Panc1 (cell line): Measurements from ENCODE around the gene STARD4. TPM values are rescaled to one million over a fixed set of nuclear protein-coding genes. Genes with fewer than 3 reads are reported as not detected.

Experiments used
- ATAC-seq: fragments of 200-7000 bp; cut with Tn5 transposase; 2 replicates; pipeline ENCODE4 v1.9.1; 2020; ENCODE audit warnings: mild to moderate bottlenecking, moderate library complexity
- BruUV-seq: library from RNA; stranded (reverse); fragments of 400-500 nt; replicated peaks from 2 replicates; lab custom pipeline; 2021; lab: Mats Ljungman, UMichigan
- CTCF ChIA-PET: fragments of 300-600 bp; sonication (Branson Sonifier 250); formaldehyde crosslinking; loops from one replicate; lab custom pipeline; 2022; ENCODE audit warnings: antibody characterized with exemption; lab: Charles Lee
- POLR2A ChIA-PET: fragments of 300-600 bp; sonication (Branson Sonifier 250); formaldehyde crosslinking; loops from one replicate; lab custom pipeline; 2022; ENCODE audit warnings: antibody characterized with exemption; lab: Charles Lee
- DNase-seq: peaks from one replicate; pipeline ENCODE4 v3.0.0-alpha.2; 2010; ENCODE audit warnings: low read depth, low spot score
- H3K27ac ChIP-seq: 2 replicates; pipeline ENCODE4 v1.5.1; 2011; ENCODE audit warnings: mild to moderate bottlenecking, low read length, inconsistent platforms
- H3K27me3 ChIP-seq: fragments of 200-500 bp; sonication (Bioruptor generic); 2 replicates; pipeline ENCODE4 v1.6.0; 2014; ENCODE audit warnings: low read length, inconsistent platforms; ENCODE audit not compliant: control insufficient read depth, insufficient read depth
- H3K36me3 ChIP-seq: fragments of 200-500 bp; sonication (Bioruptor generic); 2 replicates; pipeline ENCODE4 v1.5.1; 2014; ENCODE audit warnings: inconsistent platforms, mild to moderate bottlenecking, low read length, moderate library complexity; ENCODE audit not compliant: control insufficient read depth, insufficient read depth
- H3K4me1 ChIP-seq: 2 replicates; pipeline ENCODE4 v1.5.1; 2011; ENCODE audit warnings: inconsistent platforms, mild to moderate bottlenecking, low read length, moderate library complexity; ENCODE audit not compliant: control insufficient read depth, insufficient read depth
- H3K4me3 ChIP-seq, 2 experiments: 2 replicates each; pipeline ENCODE4 v1.5.1; 2011 to 2012; ENCODE audit warnings: low read depth in 2 of 2, low read length in 2 of 2, mild to moderate bottlenecking in 2 of 2, inconsistent platforms in 1 of 2, moderate library complexity in 1 of 2
- H3K9me3 ChIP-seq: fragments of 200-500 bp; sonication (Bioruptor generic); 2 replicates; pipeline ENCODE4 v1.5.1; 2014; ENCODE audit warnings: low read depth, mild to moderate bottlenecking, inconsistent platforms, low read length, moderate library complexity; ENCODE audit not compliant: control insufficient read depth, insufficient read depth
- POLR2AphosphoS5 ChIP-seq: IDR thresholded peaks from 2 replicates; pipeline ENCODE4 v1.6.1; 2012; ENCODE audit warnings: mild to moderate bottlenecking, low read depth, low read length, moderate library complexity
- REST ChIP-seq, 2 experiments: IDR thresholded peaks; 2 replicates each; pipeline ENCODE4 v1.6.1; 2011 to 2012; ENCODE audit warnings: low read depth in 2 of 2, control low read depth in 1 of 2, low read length in 1 of 2, mild to moderate bottlenecking in 1 of 2, moderate library complexity in 1 of 2; ENCODE audit not compliant: insufficient read depth in 1 of 2
- SIN3A ChIP-seq: IDR thresholded peaks from 2 replicates; pipeline ENCODE4 v1.6.1; 2012; ENCODE audit warnings: low read depth, mild to moderate bottlenecking, low read length, moderate library complexity, borderline replicate concordance; ENCODE audit not compliant: insufficient read depth
- TCF7L2 ChIP-seq: IDR thresholded peaks from 2 replicates; pipeline ENCODE4 v1.6.1; 2011; ENCODE audit warnings: mild to moderate bottlenecking, low read depth, low read length, inconsistent platforms
- in situ Hi-C: cut with HindIII; loops from 2 replicates; pipeline ENCODE4 v1.10.0; 2016; ENCODE audit warnings: low sequenced_read_pairs, low pct_unique_long_range_greater_than_20kb
- intact Hi-C: fragments of 100-400 bp; cut with micrococcal nuclease; formaldehyde crosslinking; loops from one replicate; pipeline ENCODE4 v1.10.0; 2022; ENCODE audit not compliant: unreplicated experiment
- total RNA-seq: library from RNA; stranded (reverse); gene quantifications from one replicate; pipeline ENCODE4 v1.2.1, GENCODE V29; 2021; ENCODE audit not compliant: unreplicated experiment
- TF ChIP-seq, protein P1 (sequence below): fragments of 450-650 bp; IDR thresholded peaks from 2 replicates; pipeline ENCODE4 v1.5.1; 2017; ENCODE audit warnings: mild to moderate bottlenecking

STARD4 gene
- total RNA-seq, 1 experiment from 2014 or later: 26.0 TPM

GRCh38 chr5:111505096-111505495 lies 7.2 kb downstream of the STARD4 start:
- POLR2A ChIA-PET: no interaction called here
- DNase-seq: no peak
- H3K36me3 ChIP-seq: no peaks in the 10 kb centered on the region; the same call in 1 of the 2 replicates

GRCh38 chr5:111502956-111503355 lies 9.4 kb downstream of the STARD4 start:
- in situ Hi-C loops: no loop called here
- Histone ChIP-seq H3K36me3 (no peaks in the 10 kb centered on the region; the same call in 1 of the 2 replicates), H3K4me3 (no peak overlapping the region), H3K27me3 (no peaks in the 10 kb centered on the region), H3K9me3 (no peaks in the 10 kb centered on the region), H3K27ac (no peak overlapping the region), H3K4me1 (no peaks in the 10 kb centered on the region)
- ATAC-seq (no peak), DNase-seq (no peak)
- no TSS peak for BruUV-seq
- CTCF ChIA-PET: no interaction called here
- intact Hi-C loops: no loop called here
- POLR2A ChIA-PET: no interaction called here
- TF ChIP-seq REST (IDR thresholded peaks at IDR 0.05; ENCODE audit: insufficient read depth in 1 of 2, low read depth in 2 of 2, low read length in 1 of 2) (no peak), POLR2AphosphoS5 (no peak), SIN3A (no peak), TCF7L2 (no peak)
- TF ChIP-seq, protein P1, sequence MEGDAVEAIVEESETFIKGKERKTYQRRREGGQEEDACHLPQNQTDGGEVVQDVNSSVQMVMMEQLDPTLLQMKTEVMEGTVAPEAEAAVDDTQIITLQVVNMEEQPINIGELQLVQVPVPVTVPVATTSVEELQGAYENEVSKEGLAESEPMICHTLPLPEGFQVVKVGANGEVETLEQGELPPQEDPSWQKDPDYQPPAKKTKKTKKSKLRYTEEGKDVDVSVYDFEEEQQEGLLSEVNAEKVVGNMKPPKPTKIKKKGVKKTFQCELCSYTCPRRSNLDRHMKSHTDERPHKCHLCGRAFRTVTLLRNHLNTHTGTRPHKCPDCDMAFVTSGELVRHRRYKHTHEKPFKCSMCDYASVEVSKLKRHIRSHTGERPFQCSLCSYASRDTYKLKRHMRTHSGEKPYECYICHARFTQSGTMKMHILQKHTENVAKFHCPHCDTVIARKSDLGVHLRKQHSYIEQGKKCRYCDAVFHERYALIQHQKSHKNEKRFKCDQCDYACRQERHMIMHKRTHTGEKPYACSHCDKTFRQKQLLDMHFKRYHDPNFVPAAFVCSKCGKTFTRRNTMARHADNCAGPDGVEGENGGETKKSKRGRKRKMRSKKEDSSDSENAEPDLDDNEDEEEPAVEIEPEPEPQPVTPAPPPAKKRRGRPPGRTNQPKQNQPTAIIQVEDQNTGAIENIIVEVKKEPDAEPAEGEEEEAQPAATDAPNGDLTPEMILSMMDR: no peak

More at GRCh38 chr5:111505096-111505495, 7.2 kb downstream of the STARD4 start:
- in situ Hi-C loops (no loop called here), intact Hi-C loops (no loop called here)
- no peak overlapping the region for H3K27ac ChIP-seq
- no TSS peak for BruUV-seq
- no peaks in the 10 kb centered on the region for H3K9me3 ChIP-seq
- H3K4me1 ChIP-seq: no peaks in the 10 kb centered on the region; the same call in 1 of the 2 replicates
- CTCF ChIA-PET: no interaction called here
- no peak for ATAC-seq
- no peak overlapping the region for H3K4me3 ChIP-seq
- TF ChIP-seq POLR2AphosphoS5: no peak
- TF ChIP-seq TCF7L2: no peak
- TF ChIP-seq, protein P1: no peak
- TF ChIP-seq REST (IDR thresholded peaks at IDR 0.05; ENCODE audit: insufficient read depth in 1 of 2, low read depth in 2 of 2, low read length in 1 of 2): no peak
- TF ChIP-seq SIN3A: no peak
- H3K27me3 ChIP-seq: no peaks in the 10 kb centered on the region
